CD4-positive, alpha-beta T cell (primary cell): ENCODE measurements around the gene CIPC. TPM values are rescaled to one million over a fixed set of nuclear protein-coding genes. Genes with fewer than 3 reads are reported as not detected.

Source experiments
- ATAC-seq: fragments of 200-7000 bp; cut with Tn5 transposase; one replicate; pipeline ENCODE4 v1.10.0; 2022; ENCODE audit warnings: mild to moderate bottlenecking; ENCODE audit not compliant: poor library complexity
- CTCF ChIA-PET: fragments of 350-600 bp; sonication (Branson Sonifier 250); formaldehyde crosslinking; loops from one replicate; lab custom pipeline; 2021; ENCODE audit warnings: antibody characterized with exemption, inconsistent platforms; lab: Charles Lee
- POLR2A ChIA-PET: fragments of 350-600 bp; sonication (Branson Sonifier 250); formaldehyde crosslinking; loops from one replicate; lab custom pipeline; 2021; ENCODE audit warnings: antibody characterized with exemption, inconsistent platforms; lab: Charles Lee
- DNase-seq, 14 experiments: peaks; one replicate each; pipeline ENCODE4 v3.0.0-alpha.2; 2013 to 2020; ENCODE audit warnings: mixed read lengths in 2 of 14
- H3K27ac ChIP-seq, 2 donors: one replicate each; pipeline versions ENCODE4 v1.5.1 to v1.7.0; 2013; ENCODE audit warnings: low read length in 2 of 2, low read depth in 1 of 2, mild to moderate bottlenecking in 1 of 2
- H3K27me3 ChIP-seq, 2 experiments: 1 replicate in 1 of 2; 2 replicates in 1 of 2; pipeline versions ENCODE4 v1.6.1 to v1.7.0; 2013; ENCODE audit warnings: low read length in 2 of 2, control low read depth in 1 of 2, mild to moderate bottlenecking in 1 of 2, moderate library complexity in 1 of 2; ENCODE audit not compliant: insufficient read depth in 2 of 2, control insufficient read depth in 1 of 2
- H3K36me3 ChIP-seq: one replicate; pipeline ENCODE4 v1.6.1; 2013; ENCODE audit warnings: low read length, control low read depth; ENCODE audit not compliant: insufficient read depth
- H3K4me1 ChIP-seq: one replicate; pipeline ENCODE4 v1.6.1; 2013; ENCODE audit warnings: low read length, control low read depth; ENCODE audit not compliant: insufficient read depth
- H3K4me3 ChIP-seq: one replicate; pipeline ENCODE4 v1.5.1; 2013; ENCODE audit warnings: mild to moderate bottlenecking, low read length, moderate library complexity
- H3K9me3 ChIP-seq, 2 experiments: 1 replicate in 1 of 2; 2 replicates in 1 of 2; pipeline versions ENCODE4 v1.6.1 to v1.7.0; 2013; ENCODE audit warnings: low read length in 2 of 2, mild to moderate bottlenecking in 2 of 2, control low read depth in 1 of 2, moderate library complexity in 1 of 2; ENCODE audit not compliant: control insufficient read depth in 1 of 2, insufficient read depth in 1 of 2
- H3K27ac Mint-ChIP-seq: one replicate; pipeline ENCODE4 v1.8.0; 2020; ENCODE audit warnings: mixed read lengths
- H3K27me3 Mint-ChIP-seq: one replicate; pipeline ENCODE4 v1.8.0; 2021; ENCODE audit warnings: mixed read lengths
- H3K36me3 Mint-ChIP-seq: one replicate; pipeline ENCODE4 v1.8.0; 2021; ENCODE audit warnings: low read depth, mixed read lengths
- H3K4me1 Mint-ChIP-seq: one replicate; pipeline ENCODE4 v1.8.0; 2021; ENCODE audit warnings: low read depth, mixed read lengths
- H3K4me3 Mint-ChIP-seq: one replicate; pipeline ENCODE4 v1.8.0; 2020; ENCODE audit warnings: mild to moderate bottlenecking, mixed read lengths
- H3K9me3 Mint-ChIP-seq: one replicate; pipeline ENCODE4 v1.8.0; 2020; ENCODE audit warnings: mixed read lengths
- intact Hi-C, 2 experiments: fragments of 100-400 bp; cut with DNase I in 1 of 2; cut with micrococcal nuclease in 1 of 2; formaldehyde crosslinking; loops; one replicate each; pipeline versions ENCODE4 v1.15.1 to v1.9.0; 2023 to 2025; cut with DNase I, micrococcal nuclease
- total RNA-seq, 174 experiments: library from RNA in 2 of 174; stranded (reverse) in 2 of 174; gene quantifications; one replicate each; pipeline ENCODE4 v1.2.3 and lab custom pipeline; 2021 to 2026
- TF ChIP-seq, protein P1 (sequence below): fragments of 200-600 bp; IDR thresholded peaks from one replicate; pipeline ENCODE4 v1.8.0; 2022; ENCODE audit warnings: antibody characterized with exemption, mild to moderate bottlenecking

The CIPC gene
- total RNA-seq, 2 experiments from 2014 or later = 8.2 to 10.7 TPM

DNA sequence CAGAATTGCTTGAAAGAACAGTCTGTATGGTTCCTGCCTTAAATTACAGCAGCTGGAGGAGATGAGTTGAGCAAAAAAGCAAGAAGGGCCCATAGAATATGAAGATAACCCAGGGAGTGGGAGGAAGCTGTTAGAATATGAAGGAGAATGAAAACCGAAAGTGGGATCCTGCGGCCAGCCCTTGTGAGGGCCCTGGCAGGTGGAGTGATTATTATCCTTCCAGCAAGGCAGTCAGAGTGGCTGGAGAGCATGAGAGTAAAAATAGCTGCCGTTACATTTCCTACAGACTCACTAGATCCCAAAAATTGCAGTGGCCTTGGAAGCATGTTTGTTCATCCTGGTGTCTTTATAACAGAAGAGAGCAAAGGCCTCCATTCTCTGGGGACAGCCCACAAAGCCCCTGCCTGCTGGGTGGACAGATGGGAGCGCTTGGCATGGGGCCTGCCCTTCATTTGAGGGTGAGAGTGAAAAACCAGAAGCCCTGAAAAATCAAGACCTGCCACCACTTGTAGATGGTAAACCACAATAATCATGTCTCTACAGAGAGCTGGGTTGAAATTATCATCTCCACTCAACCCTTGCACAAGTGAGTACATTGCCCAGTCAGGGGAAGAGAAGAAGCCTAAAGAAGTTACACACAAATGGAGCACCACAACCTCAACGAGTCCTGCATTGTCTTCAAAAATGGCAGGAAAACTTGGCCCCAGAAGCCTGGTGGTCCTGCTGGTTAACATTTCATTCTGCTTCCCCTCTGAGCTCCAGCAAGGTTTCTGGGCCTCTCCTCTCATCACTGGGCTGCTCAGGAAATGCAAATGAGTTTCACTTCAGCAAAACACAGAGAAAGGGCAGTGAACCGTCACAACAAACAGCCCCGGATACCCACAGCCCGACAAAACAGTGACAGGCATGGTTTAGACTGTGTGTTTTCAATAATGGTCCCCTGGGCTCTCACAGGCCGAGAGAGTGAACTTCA, 23.0 kb downstream of the CIPC start:
- Histone ChIP-seq H3K36me3 (no peaks in the 10 kb centered on the region), H3K9me3 (peaks cover 0 to 6% of the 10 kb centered on the region in 2 experiments), H3K27me3 (peaks cover 6 to 7% of the 10 kb centered on the region in 2 experiments), H3K27ac (peak overlapping the region; percentile 56 to 75), H3K4me3 (peak overlapping the region; percentile 3), H3K4me1 (peaks cover 64% of the 10 kb centered on the region)
- CTCF ChIA-PET = interaction anchor here (0.9 kb wide), 1 partner anchor 11 kb away, joined by 3 read pairs; no protein-coding TSS in a partner anchor
- Mint-ChIP-seq H3K4me1 (peaks cover 58% of the 10 kb centered on the region), H3K27ac (peak overlapping the region; percentile 93), H3K36me3 (peaks cover 23% of the 10 kb centered on the region), H3K27me3 (peaks cover 11% of the 10 kb centered on the region), H3K9me3 (no peaks in the 10 kb centered on the region), H3K4me3 (peak overlapping the region; percentile 73)
- ATAC-seq = peak; percentile 65
- POLR2A ChIA-PET = interaction anchor here (0.6 to 5.7 kb wide), 7 partner anchors 12 to 216 kb away, joined by 3 to 64 read pairs (median 3); partner anchors contain the start of gene CIPC
- DNase-seq = peak in 10 of 14 experiments; percentile 14 to 77 (median 52)
- TF ChIP-seq, protein P1, sequence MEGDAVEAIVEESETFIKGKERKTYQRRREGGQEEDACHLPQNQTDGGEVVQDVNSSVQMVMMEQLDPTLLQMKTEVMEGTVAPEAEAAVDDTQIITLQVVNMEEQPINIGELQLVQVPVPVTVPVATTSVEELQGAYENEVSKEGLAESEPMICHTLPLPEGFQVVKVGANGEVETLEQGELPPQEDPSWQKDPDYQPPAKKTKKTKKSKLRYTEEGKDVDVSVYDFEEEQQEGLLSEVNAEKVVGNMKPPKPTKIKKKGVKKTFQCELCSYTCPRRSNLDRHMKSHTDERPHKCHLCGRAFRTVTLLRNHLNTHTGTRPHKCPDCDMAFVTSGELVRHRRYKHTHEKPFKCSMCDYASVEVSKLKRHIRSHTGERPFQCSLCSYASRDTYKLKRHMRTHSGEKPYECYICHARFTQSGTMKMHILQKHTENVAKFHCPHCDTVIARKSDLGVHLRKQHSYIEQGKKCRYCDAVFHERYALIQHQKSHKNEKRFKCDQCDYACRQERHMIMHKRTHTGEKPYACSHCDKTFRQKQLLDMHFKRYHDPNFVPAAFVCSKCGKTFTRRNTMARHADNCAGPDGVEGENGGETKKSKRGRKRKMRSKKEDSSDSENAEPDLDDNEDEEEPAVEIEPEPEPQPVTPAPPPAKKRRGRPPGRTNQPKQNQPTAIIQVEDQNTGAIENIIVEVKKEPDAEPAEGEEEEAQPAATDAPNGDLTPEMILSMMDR = no peak
- intact Hi-C loops = loop anchor here in 1 of 2 experiments (2.0 kb wide), 1 partner anchor 22 kb away; the partner anchor contains the start of gene CIPC

DNA sequence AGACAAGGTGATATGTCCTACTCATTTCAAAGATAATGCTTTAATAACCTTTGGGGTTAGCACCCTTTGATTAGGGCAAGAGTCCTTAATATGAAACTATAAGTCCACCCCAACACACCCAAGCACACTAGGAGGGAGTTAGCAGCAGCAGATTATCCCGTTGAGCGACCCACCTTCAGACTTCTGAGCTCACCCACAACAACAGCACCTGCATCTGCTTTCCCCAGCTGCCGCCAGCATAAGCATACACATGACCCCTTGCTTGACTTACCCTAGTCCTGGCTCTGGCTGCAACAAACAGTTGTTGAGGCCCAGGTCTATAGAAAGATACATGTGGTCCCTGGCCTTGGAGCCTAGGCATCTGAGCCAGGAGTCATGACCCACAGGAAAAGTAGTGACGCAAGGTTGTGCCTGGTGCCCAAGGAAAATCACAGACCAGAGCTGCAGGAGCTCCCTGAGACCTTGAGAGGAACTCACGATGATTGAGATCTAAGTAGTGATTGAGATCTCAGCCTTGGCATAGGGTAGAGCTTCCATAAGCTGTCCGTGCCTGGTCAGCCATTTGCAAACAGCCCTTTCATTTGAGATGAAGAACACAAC, 24.6 kb downstream of the CIPC start:
- TF ChIP-seq, protein P1 = no peak
- Mint-ChIP-seq H3K27me3 (peaks cover 23% of the 10 kb centered on the region), H3K4me1 (peaks cover 59% of the 10 kb centered on the region), H3K27ac (peak overlapping the region; percentile 93), H3K9me3 (no peaks in the 10 kb centered on the region), H3K4me3 (peak overlapping the region; percentile 70), H3K36me3 (peaks cover 10% of the 10 kb centered on the region)
- ATAC-seq (no peak), DNase-seq (no peak)
- CTCF ChIA-PET = interaction anchor here (1.4 kb wide), 1 partner anchor 15 kb away, joined by 4 read pairs; no protein-coding TSS in a partner anchor
- Histone ChIP-seq H3K4me3 (no peak overlapping the region), H3K36me3 (no peaks in the 10 kb centered on the region), H3K4me1 (peaks cover 64% of the 10 kb centered on the region), H3K27ac (peak overlapping the region in 1 of 2 donors; percentile 75), H3K9me3 (peaks cover 0 to 6% of the 10 kb centered on the region in 2 experiments), H3K27me3 (peaks cover 7 to 13% of the 10 kb centered on the region in 2 experiments)
- intact Hi-C loops = no loop called here
- POLR2A ChIA-PET = interaction anchor here (5.7 kb wide), 1 partner anchor 25 kb away, joined by 64 read pairs; the partner anchor contains the start of gene CIPC
